Psoas muscle (tissue), 8 donors: Measurements from ENCODE around the gene NGF. TPM values are rescaled to one million over a fixed set of nuclear protein-coding genes. Genes with fewer than 3 reads are reported as not detected.

ENCODE experiments used
- ATAC-seq, 4 donors: fragments of 200-7000 bp; cut with Tn5 transposase; one replicate each; pipeline ENCODE4 v1.9.1; 2020; ENCODE audit warnings: moderate library complexity in 3 of 4, mild to moderate bottlenecking in 2 of 4
- DNase-seq, 2 donors: peaks; one replicate each; pipeline ENCODE4 v3.0.0-alpha.2; 2020
- H3K27ac ChIP-seq: fragments of 200-600 bp; one replicate; pipeline ENCODE4 v1.8.0; 2022
- H3K27me3 ChIP-seq, 3 donors: fragments of 200-600 bp in 1 of 3; one replicate each; pipeline versions ENCODE4 v1.6.1 to v1.8.0; 2013 to 2022; ENCODE audit warnings: low read length in 2 of 3, mild to moderate bottlenecking in 2 of 3, moderate library complexity in 1 of 3; ENCODE audit not compliant: insufficient read depth in 3 of 3
- H3K36me3 ChIP-seq, 2 donors: fragments of 200-600 bp in 1 of 2; one replicate each; pipeline versions ENCODE4 v1.6.1 to v1.8.0; 2013 to 2022; ENCODE audit warnings: low read depth in 1 of 2, mild to moderate bottlenecking in 1 of 2, moderate library complexity in 1 of 2; ENCODE audit not compliant: insufficient read depth in 1 of 2
- H3K4me1 ChIP-seq: fragments of 200-600 bp; one replicate; pipeline ENCODE4 v1.8.0; 2022
- H3K4me3 ChIP-seq: fragments of 200-600 bp; one replicate; pipeline ENCODE4 v1.8.0; 2022; ENCODE audit warnings: mild to moderate bottlenecking
- H3K9me3 ChIP-seq: fragments of 200-600 bp; one replicate; pipeline ENCODE4 v1.8.0; 2022
- WGBS, 3 donors: extraction: QIAGEN DNeasy Blood & Tissue Kit; methylation state at CpG; one replicate each; pipeline versions ENCODE4 v1.1.6 to v1.1.7; 2013; 5-methylcytosine and 5-hydroxymethylcytosine counted together
- intact Hi-C, 2 donors: fragments of 100-400 bp; cut with DNase I; formaldehyde crosslinking; loops; one replicate each; pipeline versions ENCODE4 v1.11.0 to v1.14.2; 2022
- polyA plus RNA-seq, 3 donors: library from polyadenylated mRNA; stranded (reverse); fragments of 200-250 nt; gene quantifications; one replicate each; pipeline ENCODE4 v1.2.3, GENCODE V29; 2013
- total RNA-seq, 4 donors: library from RNA; stranded (reverse); fragmentation: NEBNext Ultra II Directional in 2 of 4; extraction: Animal tissue kit (Norgen Biotek cat#: 25700) in 2 of 4; gene quantifications; one replicate each; pipeline versions ENCODE4 v1.2.1 to v1.2.4, GENCODE V29; 2021 to 2023
- TF ChIP-seq, protein P1 (sequence below): fragments of 200-600 bp; IDR thresholded peaks from one replicate; pipeline ENCODE4 v1.8.0; 2022; ENCODE audit warnings: antibody characterized with exemption
- donor health status: healthy with polysubstance abuse.
- donor health status: DM: no; HTN: no; CAD: no; lungs with moderate emphysema.
- donor health status: Bipolar disorder and iron deficiency.
- donor health status: healthy.
- donor health status: DM: yes; HTN: yes; CAD: no.
- donor health status: DM: no; HTN: no; CAD: no.
- donor health status: DM: no; HTN: no; CAD: no.
- donor health status: DM: yes; HTN: yes; CAD: no.

Gene NGF
- total and polyA plus RNA-seq, 7 donors, result 0.27 to 1.4 (median 0.57) TPM

DNA sequence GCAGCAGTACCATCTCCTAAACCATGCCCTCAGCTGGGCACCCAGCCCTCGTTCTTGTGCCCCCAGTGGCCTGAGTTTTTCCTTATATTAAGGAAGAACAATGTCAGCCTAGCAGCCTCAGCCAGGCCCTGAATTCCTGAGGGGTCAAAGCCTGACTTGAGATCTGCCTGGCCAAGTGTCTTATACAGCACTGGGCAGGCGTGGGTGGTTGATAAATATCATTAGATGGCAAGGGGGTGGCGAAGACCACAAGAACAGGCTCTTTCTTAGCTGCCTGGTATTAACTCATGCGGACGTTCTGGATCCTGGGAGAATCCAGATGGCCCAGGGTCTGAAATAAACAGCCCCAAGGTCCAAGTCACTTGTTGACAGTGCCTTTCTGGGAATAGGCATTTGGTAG lies 18.3 kb downstream of the NGF start:
- H3K27ac ChIP-seq, result no peak overlapping the region
- no peak overlapping the region for H3K4me3 ChIP-seq
- H3K4me1 ChIP-seq, result no peaks in the 10 kb centered on the region
- H3K27me3 ChIP-seq, result no peaks in the 10 kb centered on the region
- H3K36me3 ChIP-seq, result no peaks in the 10 kb centered on the region
- intact Hi-C loops, result no loop called here
- TF ChIP-seq, protein P1, sequence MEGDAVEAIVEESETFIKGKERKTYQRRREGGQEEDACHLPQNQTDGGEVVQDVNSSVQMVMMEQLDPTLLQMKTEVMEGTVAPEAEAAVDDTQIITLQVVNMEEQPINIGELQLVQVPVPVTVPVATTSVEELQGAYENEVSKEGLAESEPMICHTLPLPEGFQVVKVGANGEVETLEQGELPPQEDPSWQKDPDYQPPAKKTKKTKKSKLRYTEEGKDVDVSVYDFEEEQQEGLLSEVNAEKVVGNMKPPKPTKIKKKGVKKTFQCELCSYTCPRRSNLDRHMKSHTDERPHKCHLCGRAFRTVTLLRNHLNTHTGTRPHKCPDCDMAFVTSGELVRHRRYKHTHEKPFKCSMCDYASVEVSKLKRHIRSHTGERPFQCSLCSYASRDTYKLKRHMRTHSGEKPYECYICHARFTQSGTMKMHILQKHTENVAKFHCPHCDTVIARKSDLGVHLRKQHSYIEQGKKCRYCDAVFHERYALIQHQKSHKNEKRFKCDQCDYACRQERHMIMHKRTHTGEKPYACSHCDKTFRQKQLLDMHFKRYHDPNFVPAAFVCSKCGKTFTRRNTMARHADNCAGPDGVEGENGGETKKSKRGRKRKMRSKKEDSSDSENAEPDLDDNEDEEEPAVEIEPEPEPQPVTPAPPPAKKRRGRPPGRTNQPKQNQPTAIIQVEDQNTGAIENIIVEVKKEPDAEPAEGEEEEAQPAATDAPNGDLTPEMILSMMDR, result no peak
- ATAC-seq (no peak), DNase-seq (no peak)
- WGBS, 3 donors, result 38 to 54% (median 45%) methylated on average over 5 of the region's 5 CpGs
- H3K9me3 ChIP-seq, result no peaks in the 10 kb centered on the region

DNA sequence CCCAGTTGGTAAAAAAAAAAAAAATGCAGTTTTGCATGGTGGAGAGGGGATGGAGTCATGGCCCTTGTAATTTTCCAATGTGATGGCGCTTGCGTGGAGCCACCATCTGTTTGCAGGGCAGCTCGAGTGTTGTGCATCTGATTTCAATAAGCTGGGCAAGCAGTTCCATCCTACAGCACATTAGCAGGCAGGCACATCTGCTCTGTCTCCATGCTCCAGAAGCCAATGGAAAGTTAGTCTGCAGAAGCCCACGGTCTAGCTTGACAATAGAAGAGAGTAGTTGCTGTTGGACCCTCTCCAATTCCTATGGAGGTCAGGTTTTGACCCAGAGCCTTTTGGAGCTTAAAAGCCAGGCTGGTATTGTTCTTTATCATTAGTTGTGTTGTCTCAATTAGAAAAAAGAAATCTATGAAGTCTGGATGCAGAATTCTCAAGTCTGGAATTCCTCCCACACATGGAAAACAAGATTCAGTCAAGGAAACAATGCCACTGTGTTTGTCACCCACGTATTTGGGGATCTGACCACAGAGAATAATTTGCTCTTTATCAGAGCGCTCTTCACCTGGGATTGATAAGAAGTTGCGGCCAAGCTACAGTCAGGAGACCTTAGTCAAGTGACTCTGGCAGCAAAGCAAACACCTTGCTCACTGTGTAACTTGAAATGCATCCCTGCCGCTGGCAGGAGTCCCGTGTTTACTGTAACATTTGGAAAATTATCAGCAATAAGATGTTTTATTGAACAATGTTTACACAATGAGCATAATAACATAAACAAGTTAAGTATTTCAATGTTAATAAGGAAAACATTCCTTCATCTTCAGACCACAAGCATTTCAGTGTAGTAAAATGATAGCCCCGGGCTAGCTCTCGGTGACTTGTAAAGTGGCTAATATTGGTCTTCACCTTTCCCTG lies 20.7 kb downstream of the NGF start:
- DNase-seq (no peak), ATAC-seq (no peak)
- H3K4me3 ChIP-seq, result no peak overlapping the region
- no peaks in the 10 kb centered on the region for H3K9me3 ChIP-seq
- intact Hi-C loops, result no loop called here
- WGBS, 3 donors, result 76 to 81% (median 78%) methylated on average over 11 of the region's 11 CpGs
- TF ChIP-seq, protein P1, result no peak
- H3K27ac ChIP-seq, result no peak overlapping the region
- no peaks in the 10 kb centered on the region for H3K4me1 ChIP-seq
- H3K27me3 ChIP-seq, result no peaks in the 10 kb centered on the region
- no peaks in the 10 kb centered on the region for H3K36me3 ChIP-seq

DNA sequence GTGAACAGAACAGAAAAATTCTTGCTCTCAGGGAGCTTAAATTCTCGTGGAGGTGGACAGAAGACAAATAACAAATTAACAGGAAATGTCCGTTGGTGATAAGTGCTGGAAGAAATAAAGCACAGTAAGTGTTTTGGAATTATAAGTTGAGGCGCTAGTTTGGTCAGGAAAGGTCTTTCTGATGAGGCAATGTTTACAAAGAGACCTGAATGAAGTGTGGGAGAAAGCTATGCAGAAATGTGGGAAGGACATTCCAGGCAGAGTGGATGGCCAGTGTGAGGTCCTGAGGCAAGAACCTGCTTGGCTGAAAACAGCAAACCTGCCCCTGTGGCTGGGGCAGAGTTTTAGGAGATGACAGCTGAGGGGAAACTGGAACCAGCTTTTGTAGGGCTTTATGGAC lies 23.3 kb downstream of the NGF start:
- WGBS, 3 donors, result 54 to 64% (median 62%) methylated on average over 3 of the region's 3 CpGs
- no peak overlapping the region for H3K4me3 ChIP-seq
- DNase-seq (no peak), ATAC-seq (no peak)
- H3K4me1 ChIP-seq, result no peaks in the 10 kb centered on the region
- no peaks in the 10 kb centered on the region for H3K27me3 ChIP-seq
- no peaks in the 10 kb centered on the region for H3K9me3 ChIP-seq
- no peaks in the 10 kb centered on the region for H3K36me3 ChIP-seq
- TF ChIP-seq, protein P1, result no peak
- no peak overlapping the region for H3K27ac ChIP-seq
- intact Hi-C loops, result loop anchor here in 1 of 2 donors (1.0 kb wide), 1 partner anchor 12 kb away; no protein-coding TSS in a partner anchor

DNA sequence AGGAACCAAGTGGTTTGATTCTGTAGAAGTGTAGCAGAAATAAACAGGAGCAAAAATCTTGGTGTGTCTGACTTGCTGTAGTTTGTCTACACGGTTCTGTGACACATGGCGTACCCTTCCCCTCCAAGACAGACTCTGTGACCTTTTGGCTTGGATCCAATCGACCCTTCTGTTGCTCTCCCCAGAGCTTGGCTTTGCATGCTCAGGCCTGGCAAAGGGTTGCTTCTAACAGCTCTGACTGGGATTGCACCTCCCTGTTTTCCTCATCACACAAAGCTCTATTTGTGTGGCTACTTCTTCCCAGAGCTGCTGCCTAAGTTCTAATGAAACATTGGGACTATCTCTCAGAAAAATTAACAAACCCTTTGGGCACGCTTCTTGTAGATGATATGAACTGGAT lies 24.0 kb downstream of the NGF start:
- Histone ChIP-seq H3K9me3 (no peaks in the 10 kb centered on the region), H3K27me3 (no peaks in the 10 kb centered on the region), H3K36me3 (no peaks in the 10 kb centered on the region), H3K4me3 (no peak overlapping the region), H3K27ac (no peak overlapping the region), H3K4me1 (no peaks in the 10 kb centered on the region)
- ATAC-seq (no peak), DNase-seq (no peak)
- TF ChIP-seq, protein P1, result no peak
- 31 to 41% (median 40%) methylated on average over 4 of the region's 4 CpGs for WGBS, 3 donors
- intact Hi-C loops, result loop anchor here in 1 of 2 donors (1.0 kb wide), 1 partner anchor 12 kb away; no protein-coding TSS in a partner anchor
